K562 (cell line): ENCODE data around the gene ZBTB2. TPM values are rescaled to one million over a fixed set of nuclear protein-coding genes. Genes with fewer than 3 reads are reported as not detected.
A peak's percentile ranks its signal among the peaks of the same experiment; 100 is the strongest.

Experiments
- ARHGAP35 ChIP-seq: fragments of 450-650 bp; IDR thresholded peaks from 2 replicates; pipeline ENCODE4 v1.6.1; 2018; ENCODE audit not compliant: partially characterized antibody
- BRD4 ChIP-seq: fragments of 200-600 bp; sonication (generic); IDR thresholded peaks from 2 replicates; pipeline ENCODE4 v1.6.1; 2017; ENCODE audit warnings: inconsistent platforms
- BRF1 ChIP-seq: IDR thresholded peaks from 3 replicates; pipeline ENCODE4 v1.6.1; 2011; ENCODE audit warnings: borderline replicate concordance, mild to moderate bottlenecking; ENCODE audit not compliant: insufficient read length; ENCODE audit errors: extremely low read depth
- E2F4 ChIP-seq: sonication (generic); formaldehyde crosslinking; IDR thresholded peaks from 2 replicates; pipeline ENCODE4 v1.8.0; 2022; ENCODE audit warnings: mild to moderate bottlenecking, low read depth, missing genetic modification reagents
- HNRNPLL ChIP-seq: fragments of 200-400 bp; formaldehyde crosslinking; IDR thresholded peaks from 2 replicates; pipeline ENCODE4 v1.6.1; 2017; ENCODE audit warnings: low read length, low read depth, mild to moderate bottlenecking; ENCODE audit not compliant: poor library complexity, severe bottlenecking
- SRSF1 ChIP-seq: fragments of 200-400 bp; formaldehyde crosslinking; IDR thresholded peaks from 2 replicates; pipeline ENCODE4 v1.6.1; 2017; ENCODE audit warnings: mild to moderate bottlenecking, low read depth, low read length, moderate library complexity
- SRSF9 ChIP-seq: fragments of 200-400 bp; formaldehyde crosslinking; IDR thresholded peaks from 2 replicates; pipeline ENCODE4 v1.6.1; 2017; ENCODE audit warnings: low read depth, low read length, borderline replicate concordance
- TOE1 ChIP-seq, 2 experiments: fragments of 450-650 bp in 1 of 2; sonication (generic) in 1 of 2; formaldehyde crosslinking in 1 of 2; IDR thresholded peaks; 2 replicates each; pipeline versions ENCODE4 v1.7.1 to v1.8.0; 2016 to 2022; ENCODE audit warnings: borderline replicate concordance in 2 of 2, mild to moderate bottlenecking in 2 of 2, antibody characterized with exemption in 1 of 2, inconsistent platforms in 1 of 2, low read depth in 1 of 2, missing genetic modification reagents in 1 of 2, moderate library complexity in 1 of 2
- ZBTB11 ChIP-seq, 3 experiments: fragments of 200-800 bp in 1 of 3; fragments of 250-450 bp in 1 of 3; fragments of 450-650 bp in 1 of 3; sonication (Bioruptor Pico) in 1 of 3; sonication (Bioruptor generic) in 1 of 3; formaldehyde crosslinking in 1 of 3; IDR thresholded peaks; 2 replicates each; pipeline versions ENCODE4 v1.6.1 to v1.8.0; 2016 to 2022; ENCODE audit warnings: mild to moderate bottlenecking in 2 of 3, missing genetic modification characterization in 2 of 3, missing compliant biosample characterization in 1 of 3, moderate library complexity in 1 of 3
- ZNF551 ChIP-seq: fragments of 250-450 bp; sonication (Bioruptor Pico); IDR thresholded peaks from 2 replicates; pipeline ENCODE4 v1.5.0; 2021; ENCODE audit warnings: mild to moderate bottlenecking, moderate library complexity
- ZNF584 ChIP-seq: fragments of 200-800 bp; sonication (Bioruptor generic); IDR thresholded peaks from 2 replicates; pipeline ENCODE4 v1.6.1; 2016; ENCODE audit warnings: low read depth, mild to moderate bottlenecking, missing genetic modification characterization, missing compliant biosample characterization
- polyA plus RNA-seq, 8 experiments: library from polyadenylated mRNA; depleted of rRNA in 4 of 8; stranded (reverse) in 5 of 8; unstranded in 3 of 8; fragments of >200 nt; fragmentation: Nextera tagmentation in 2 of 8; fragmentation: Illumina TruSeq in 1 of 8; extraction: Ambion mirVana in 2 of 8; extraction: Trizol in 1 of 8; gene quantifications; 2 replicates each; pipeline versions ENCODE4 v1.2.1 to v1.2.3, GENCODE V29; 2011 to 2014; ENCODE audit warnings: inconsistent platforms in 1 of 8, missing spikeins in 1 of 8
- total RNA-seq, 7 experiments: library from RNA; depleted of rRNA in 6 of 7; stranded (reverse); fragments of >200 nt in 6 of 7; fragmentation: Illumina TruSeq in 2 of 7; extraction: Trizol in 2 of 7; gene quantifications; 2 replicates each; pipeline versions ENCODE4 v1.2.1 to v1.2.3, GENCODE V29; 2011 to 2021; ENCODE audit warnings: low replicate concordance in 1 of 7

Gene ZBTB2
- total and polyA plus RNA-seq, 9 of the 15 experiments (the other 6 are each of a cell fraction or from before 2014, with no cell fraction given), result 5.1 to 26.2 (median 16.4) TPM

DNA sequence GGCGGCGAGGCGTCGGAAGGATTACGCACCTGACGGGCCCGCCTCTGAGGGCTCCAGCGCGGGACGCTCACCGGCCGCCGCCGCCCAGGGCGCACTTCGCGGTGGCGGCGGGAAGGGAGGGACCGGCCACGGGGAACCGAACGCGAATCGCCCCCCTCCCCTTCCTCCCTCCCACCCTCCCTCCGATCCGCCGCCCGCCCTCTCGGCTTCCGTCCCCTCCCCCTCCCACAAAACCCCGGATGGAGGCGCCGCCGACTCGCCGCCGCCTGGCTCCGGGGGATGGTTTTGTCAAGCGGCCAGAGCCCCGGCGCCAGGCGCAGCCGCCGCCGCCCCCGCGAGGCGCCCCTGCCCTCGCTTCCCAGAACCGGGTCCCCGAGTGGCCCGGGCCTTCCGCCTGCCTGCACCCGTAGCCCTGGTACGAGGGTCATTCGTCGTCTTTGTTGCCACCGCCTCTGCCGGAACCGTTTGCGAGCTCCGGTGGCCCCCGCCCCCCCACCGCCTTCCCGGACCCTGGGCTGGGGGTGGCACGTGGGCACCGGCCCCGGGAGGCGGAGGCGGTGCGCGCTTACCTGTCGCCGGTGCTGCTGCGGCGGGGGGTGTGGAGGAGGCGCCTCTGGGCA is 398 bp downstream of the ZBTB2 start (continued):
- TF ChIP-seq ZBTB11 (CRISPR knock-in tag; IDR thresholded peaks at IDR 0.05), result no peak
- TF ChIP-seq BRD4, result peak; percentile 84
- no peak for TF ChIP-seq SRSF9
- TF ChIP-seq ZNF551 (CRISPR knock-in tag), result no peak
- TF ChIP-seq BRF1, result no peak
- no peak for TF ChIP-seq SRSF1
- TF ChIP-seq TOE1 (IDR thresholded peaks at IDR 0.05; ENCODE audit: borderline replicate concordance), result 0 out of 2 replicates have a peak, but pooled peaks have one; percentile 2
- no peak for TF ChIP-seq TOE1 (CRISPR knock-in tag; IDR thresholded peaks at IDR 0.05; ENCODE audit: borderline replicate concordance, low read depth)
- no peak for TF ChIP-seq ARHGAP35
- TF ChIP-seq E2F4, result peak; percentile 49; the same call in 1 of the 2 replicates
- peak; percentile 79 for TF ChIP-seq HNRNPLL
- no peak for TF ChIP-seq ZNF584 (CRISPR knock-in tag)
